HEK293T (cell line): ENCODE measurements around the gene PLAA.
A peak's percentile ranks its signal among the peaks of the same experiment; 100 is the strongest.

Experiments
- CTCF ChIA-PET: fragments of 350-600 bp; formaldehyde crosslinking; extraction: SDS; loops from one replicate; lab custom pipeline; 2021; ENCODE audit warnings: antibody characterized with exemption, inconsistent platforms; lab: Yijun Ruan, JAX
- POLR2A ChIA-PET: fragments of 350-600 bp; formaldehyde crosslinking; extraction: SDS; loops from one replicate; lab custom pipeline; 2020; ENCODE audit warnings: antibody characterized with exemption, inconsistent platforms; lab: Yijun Ruan, JAX
- DNase-seq: peaks from one replicate; pipeline ENCODE4 v3.0.0; 2012; ENCODE audit warnings: mixed read lengths; ENCODE audit errors: extremely low spot score
- ARNT ChIP-seq: fragments of 450-650 bp; IDR thresholded peaks from 2 replicates; pipeline ENCODE4 v1.6.1; 2017; ENCODE audit warnings: mild to moderate bottlenecking
- BHLHE40 ChIP-seq: fragments of 450-650 bp; IDR thresholded peaks from 2 replicates; pipeline ENCODE4 v1.6.1; 2016; ENCODE audit warnings: mild to moderate bottlenecking, moderate library complexity, borderline replicate concordance
- CTBP1 ChIP-seq: fragments of 450-650 bp; IDR thresholded peaks from 2 replicates; pipeline ENCODE4 v1.6.1; 2016; ENCODE audit warnings: borderline replicate concordance
- ELF4 ChIP-seq: fragments of 450-650 bp; IDR thresholded peaks from 2 replicates; pipeline ENCODE4 v1.6.1; 2017; ENCODE audit warnings: antibody characterized with exemption
- FOXA1 ChIP-seq: fragments of 450-650 bp; IDR thresholded peaks from 2 replicates; pipeline ENCODE4 v1.6.1; 2016; ENCODE audit warnings: mild to moderate bottlenecking
- FOXK2 ChIP-seq: fragments of 450-650 bp; IDR thresholded peaks from 2 replicates; pipeline ENCODE4 v1.6.1; 2016; ENCODE audit warnings: mild to moderate bottlenecking
- FOXM1 ChIP-seq: fragments of 450-650 bp; IDR thresholded peaks from 2 replicates; pipeline ENCODE4 v1.6.1; 2017; ENCODE audit warnings: mild to moderate bottlenecking, borderline replicate concordance
- HDGF ChIP-seq: fragments of 450-650 bp; IDR thresholded peaks from 2 replicates; pipeline ENCODE4 v1.6.1; 2017; ENCODE audit warnings: antibody characterized with exemption, borderline replicate concordance
- L3MBTL2 ChIP-seq: fragments of 450-650 bp; conservative IDR thresholded peaks from 2 replicates; pipeline ENCODE4 v1.6.1; 2016; ENCODE audit warnings: mild to moderate bottlenecking
- LEF1 ChIP-seq: fragments of 450-650 bp; IDR thresholded peaks from 2 replicates; pipeline ENCODE4 v1.6.1; 2017; ENCODE audit warnings: mild to moderate bottlenecking, borderline replicate concordance
- NFRKB ChIP-seq: fragments of 450-650 bp; IDR thresholded peaks from 2 replicates; pipeline ENCODE4 v1.6.1; 2016; ENCODE audit warnings: mild to moderate bottlenecking, moderate library complexity
- PKNOX1 ChIP-seq: fragments of 450-650 bp; IDR thresholded peaks from 2 replicates; pipeline ENCODE4 v1.6.1; 2016
- SP1 ChIP-seq: fragments of 450-650 bp; IDR thresholded peaks from 2 replicates; pipeline ENCODE4 v1.6.1; 2017
- SUZ12 ChIP-seq: fragments of 450-650 bp; IDR thresholded peaks from 2 replicates; pipeline ENCODE4 v1.6.1; 2016; ENCODE audit warnings: mild to moderate bottlenecking
- TARDBP ChIP-seq: fragments of 450-650 bp; IDR thresholded peaks from 2 replicates; pipeline ENCODE4 v1.6.1; 2016
- ZNF384 ChIP-seq: fragments of 450-650 bp; IDR thresholded peaks from 2 replicates; pipeline ENCODE4 v1.6.1; 2016

PLAA gene

DNA sequence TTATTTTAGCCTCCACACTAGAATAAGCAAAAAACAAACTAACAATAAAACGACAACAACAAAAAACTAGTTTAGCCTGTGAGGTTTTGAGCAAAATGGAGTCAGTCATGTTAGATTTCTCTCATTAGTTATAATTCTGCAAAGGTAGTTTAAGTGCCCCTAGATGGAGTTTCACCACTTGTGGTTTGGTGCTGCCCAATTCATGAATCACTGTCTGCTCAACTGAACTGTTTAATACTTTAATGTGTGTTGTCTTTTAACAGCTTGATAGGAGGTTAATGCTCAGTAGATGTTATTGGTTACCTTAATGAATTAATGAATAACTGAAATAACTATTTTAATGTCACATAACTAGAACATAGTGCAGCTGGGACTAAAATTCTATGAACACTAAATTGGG is 3.5 kb upstream of the PLAA start:
- CTCF ChIA-PET: no interaction called here
- no peak for TF ChIP-seq HDGF
- TF ChIP-seq PKNOX1: 0 out of 2 replicates have a peak, but pooled peaks have one; percentile 17
- POLR2A ChIA-PET: no interaction called here
- no peak for DNase-seq

- ChIA-PET CTCF (no interaction called here), POLR2A (no interaction called here)
- no peak for DNase-seq
- TF ChIP-seq PKNOX1: no peak
- TF ChIP-seq HDGF: no peak
- no peak for TF ChIP-seq ELF4
- TF ChIP-seq FOXM1: no peak
- no peak for TF ChIP-seq LEF1
- TF ChIP-seq ZNF384: no peak
- no peak for TF ChIP-seq CTBP1
- no peak for TF ChIP-seq SP1
- TF ChIP-seq L3MBTL2: no peak
- no peak for TF ChIP-seq FOXK2
- no peak for TF ChIP-seq FOXA1
- no peak for TF ChIP-seq NFRKB
- TF ChIP-seq TARDBP: no peak
These were observed 2.6 kb upstream of the PLAA start for GRCh38 chr9:26949637-26950069.

DNA sequence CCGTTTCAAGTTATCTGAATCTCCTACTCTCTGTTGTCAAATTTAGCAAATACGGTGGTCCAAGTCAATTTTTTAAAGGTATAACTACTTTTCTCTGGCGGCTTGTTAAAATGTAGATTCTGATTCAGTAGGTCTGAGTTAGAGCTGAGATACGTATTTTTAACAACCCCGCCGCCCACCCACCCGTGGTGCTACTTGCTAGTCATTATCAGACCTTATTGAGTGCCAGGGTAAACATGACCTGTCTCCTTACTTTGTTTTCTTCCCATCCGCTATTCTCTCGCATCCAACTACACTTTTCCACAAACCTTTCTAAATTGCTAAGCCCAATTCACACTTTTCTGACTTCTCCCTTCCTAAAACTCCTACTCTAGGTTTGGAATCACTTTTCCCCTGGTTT is 694 bp upstream of the PLAA start:
- TF ChIP-seq BHLHE40 (no peak), ELF4 (no peak), FOXK2 (no peak), LEF1 (no peak), L3MBTL2 (no peak), FOXA1 (no peak), PKNOX1 (no peak), ZNF384 (no peak), NFRKB (no peak), HDGF (no peak), SP1 (no peak), TARDBP (no peak)
- DNase-seq: no peak
- CTCF ChIA-PET: no interaction called here
- POLR2A ChIA-PET: interaction anchor here (1.0 to 2.7 kb wide), 4 partner anchors 8 to 55 kb away, joined by 3 to 20 read pairs (median 10); partner anchors contain the start of genes CAAP1 and IFT74

DNA sequence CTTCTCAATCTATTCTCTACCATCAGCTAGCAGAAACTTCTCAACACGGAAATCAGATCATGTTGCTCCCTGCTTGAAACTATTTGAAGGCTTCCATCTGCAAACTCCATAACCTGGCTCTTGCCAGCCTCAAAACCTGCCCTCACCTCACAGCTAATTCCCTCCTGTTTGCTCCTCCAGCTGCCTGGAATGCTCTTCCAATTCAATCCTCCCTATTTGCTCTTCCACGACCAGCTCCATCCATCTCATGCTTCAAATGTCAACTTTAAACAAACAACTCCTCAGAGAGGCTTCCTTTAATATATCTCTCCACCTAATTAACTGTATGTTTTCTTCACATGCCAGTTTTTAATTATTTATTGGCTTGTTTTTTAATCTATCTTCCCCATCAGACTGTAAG is 1.5 kb downstream of the PLAA start:
- no peak for DNase-seq
- TF ChIP-seq L3MBTL2: no peak
- no peak for TF ChIP-seq BHLHE40
- no peak for TF ChIP-seq ZNF384
- TF ChIP-seq FOXM1: no peak
- TF ChIP-seq SP1: no peak
- no peak for TF ChIP-seq CTBP1
- no peak for TF ChIP-seq NFRKB
- no peak for TF ChIP-seq LEF1
- no peak for TF ChIP-seq HDGF
- no peak for TF ChIP-seq ARNT
- TF ChIP-seq TARDBP: no peak
- TF ChIP-seq FOXA1: no peak
- TF ChIP-seq PKNOX1: no peak
- no peak for TF ChIP-seq FOXK2
- TF ChIP-seq ELF4: no peak
- ChIA-PET POLR2A (interaction anchor here (1.2 to 2.7 kb wide), 2 partner anchors 10 to 53 kb away, joined by 7 to 20 read pairs; partner anchors contain the start of genes CAAP1 and IFT74), CTCF (no interaction called here)

DNA sequence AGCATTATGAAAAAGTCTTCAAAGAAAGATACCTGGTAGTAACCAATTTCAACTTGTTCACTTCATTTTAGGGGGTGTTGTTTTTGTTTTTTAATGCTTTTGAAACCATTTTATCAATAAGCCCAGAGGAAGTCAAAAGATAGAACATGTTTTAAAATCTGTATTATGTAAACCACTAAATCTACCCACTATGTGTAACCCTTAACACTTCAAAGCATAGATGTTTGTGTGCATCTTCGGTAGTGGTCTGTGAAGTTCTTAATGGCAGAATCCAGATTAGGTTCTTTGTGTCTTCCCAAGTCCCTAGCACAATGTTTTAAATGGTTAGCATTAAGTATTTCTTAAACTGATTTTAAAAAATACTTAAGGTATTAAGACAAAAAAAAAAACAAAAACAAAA is 6.3 kb downstream of the PLAA start:
- TF ChIP-seq FOXA1: no peak
- TF ChIP-seq SP1: no peak
- no peak for DNase-seq
- ChIA-PET POLR2A (interaction anchor here (1.6 kb wide), 1 partner anchor 13 kb away, joined by 3 read pairs; no protein-coding TSS in a partner anchor), CTCF (no interaction called here)

DNA sequence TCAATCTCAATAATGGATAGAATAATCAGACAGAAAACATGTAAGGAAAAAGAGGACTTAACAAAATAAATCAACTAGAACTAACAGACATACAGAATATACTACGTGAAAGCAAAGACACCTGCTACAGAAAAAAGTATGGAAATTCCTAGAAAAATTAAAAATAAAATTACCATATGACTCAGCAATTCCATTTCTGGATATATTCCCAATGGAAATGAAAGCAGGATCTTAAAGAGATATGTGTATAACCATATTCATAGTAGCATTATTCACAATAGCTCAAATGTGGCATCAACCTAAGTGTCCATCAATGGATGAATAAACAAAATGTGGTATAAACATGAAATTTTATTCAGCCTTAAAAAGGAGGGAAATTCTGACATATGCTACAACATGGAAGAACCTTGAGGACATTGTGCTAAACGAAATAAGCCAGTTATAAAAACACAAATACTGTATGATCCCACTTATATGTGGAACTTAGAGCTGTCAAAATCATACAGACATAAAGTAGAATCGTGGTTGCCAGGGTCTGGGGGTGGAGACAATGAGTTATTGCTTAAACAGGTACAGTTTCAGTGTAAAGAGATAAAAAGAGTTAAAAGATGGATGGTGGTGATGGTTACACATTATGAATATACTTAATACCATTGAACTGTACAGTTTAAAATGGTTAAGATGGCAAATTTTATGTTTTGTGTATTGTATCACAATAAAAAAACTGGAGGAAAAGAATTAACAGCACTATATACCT is 6.9 kb downstream of the PLAA start:
- POLR2A ChIA-PET: interaction anchor here (1.6 kb wide), 1 partner anchor 14 kb away, joined by 3 read pairs; no protein-coding TSS in a partner anchor
- DNase-seq: no peak
- CTCF ChIA-PET: no interaction called here
- TF ChIP-seq ELF4: no peak
- TF ChIP-seq HDGF: no peak
- TF ChIP-seq LEF1: no peak
- no peak for TF ChIP-seq CTBP1
- no peak for TF ChIP-seq FOXM1
- TF ChIP-seq ARNT: no peak
- no peak for TF ChIP-seq NFRKB
- TF ChIP-seq FOXA1: no peak
- no peak for TF ChIP-seq BHLHE40
- TF ChIP-seq TARDBP: no peak
- TF ChIP-seq FOXK2: no peak
- TF ChIP-seq SUZ12: no peak
- TF ChIP-seq PKNOX1: no peak
- no peak for TF ChIP-seq ZNF384
